ENCODE results near the gene KCNK5.

The KCNK5 gene

DNA sequence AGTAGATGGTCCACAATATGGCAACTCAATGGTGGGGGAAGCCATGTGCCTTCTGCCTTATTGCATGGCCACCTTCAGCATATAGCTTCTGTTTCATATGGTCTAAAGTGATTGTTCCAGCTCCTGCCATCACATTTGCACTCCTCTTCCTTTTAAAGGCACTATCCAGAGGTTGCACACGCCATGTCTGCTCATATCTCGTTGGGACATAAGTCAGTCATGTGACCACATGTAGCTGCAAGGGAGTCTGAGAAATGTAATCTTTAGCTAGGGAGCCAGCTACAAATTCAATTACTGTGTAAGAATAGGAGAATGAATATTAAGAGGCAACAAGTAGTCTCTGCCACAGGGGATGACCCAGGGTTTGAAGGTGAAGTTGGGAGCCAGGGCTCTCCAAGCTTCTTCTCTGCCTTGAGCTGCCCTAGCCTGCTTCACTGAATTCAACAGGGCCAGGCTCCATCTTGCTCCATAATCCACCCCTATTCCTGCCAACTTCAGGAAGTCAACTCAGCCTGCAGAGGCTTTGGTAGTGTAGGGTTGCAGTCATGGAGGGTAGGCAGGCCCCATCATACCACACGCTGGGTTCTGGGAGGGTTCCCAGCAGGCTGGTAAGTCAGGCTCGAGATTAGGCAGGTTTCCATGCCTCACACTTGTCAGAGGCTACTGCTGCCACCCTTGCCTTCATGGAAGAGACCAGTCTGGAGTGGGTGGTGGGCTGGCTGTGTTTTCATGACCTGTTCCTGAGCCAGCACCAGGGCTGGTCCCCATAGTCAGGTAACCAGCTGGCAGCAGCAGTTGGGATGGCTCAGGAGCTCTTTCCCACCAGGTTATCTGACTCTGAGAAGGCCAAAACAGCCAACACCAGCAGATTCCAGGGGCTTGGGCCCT is 57.5 kb downstream of the KCNK5 start:
- DNase-seq (ENCODE audit: low spot score) = no peak

- DNase-seq (ENCODE audit: low spot score) = no peak
Measured at GRCh38 chr6:39170860-39171259, 58.4 kb downstream of the KCNK5 start.

DNA sequence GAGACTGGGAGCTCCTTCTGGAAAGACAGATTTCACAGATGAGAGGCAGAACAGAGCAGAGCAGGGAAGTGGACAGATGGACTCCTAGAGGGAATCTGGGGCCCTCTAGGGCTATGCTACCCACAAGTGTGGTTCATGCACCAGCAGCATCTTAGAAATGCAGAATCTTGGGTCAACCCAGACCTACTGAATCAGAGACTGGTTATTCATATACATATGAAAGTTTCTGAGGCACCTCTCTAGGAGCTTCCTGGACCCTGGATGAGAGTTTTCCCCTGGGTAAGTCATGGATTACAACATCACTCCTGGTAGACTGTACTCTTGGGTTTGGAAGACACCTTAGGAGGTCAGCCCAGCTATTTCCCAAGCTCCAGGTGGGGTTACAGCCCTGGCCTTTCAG is 58.9 kb downstream of the KCNK5 start:
- DNase-seq (ENCODE audit: low spot score) = no peak

GRCh38 chr6:39169448-39170344 is 59.6 kb downstream of the KCNK5 start:
- no peak for DNase-seq (ENCODE audit: low spot score)

DNA sequence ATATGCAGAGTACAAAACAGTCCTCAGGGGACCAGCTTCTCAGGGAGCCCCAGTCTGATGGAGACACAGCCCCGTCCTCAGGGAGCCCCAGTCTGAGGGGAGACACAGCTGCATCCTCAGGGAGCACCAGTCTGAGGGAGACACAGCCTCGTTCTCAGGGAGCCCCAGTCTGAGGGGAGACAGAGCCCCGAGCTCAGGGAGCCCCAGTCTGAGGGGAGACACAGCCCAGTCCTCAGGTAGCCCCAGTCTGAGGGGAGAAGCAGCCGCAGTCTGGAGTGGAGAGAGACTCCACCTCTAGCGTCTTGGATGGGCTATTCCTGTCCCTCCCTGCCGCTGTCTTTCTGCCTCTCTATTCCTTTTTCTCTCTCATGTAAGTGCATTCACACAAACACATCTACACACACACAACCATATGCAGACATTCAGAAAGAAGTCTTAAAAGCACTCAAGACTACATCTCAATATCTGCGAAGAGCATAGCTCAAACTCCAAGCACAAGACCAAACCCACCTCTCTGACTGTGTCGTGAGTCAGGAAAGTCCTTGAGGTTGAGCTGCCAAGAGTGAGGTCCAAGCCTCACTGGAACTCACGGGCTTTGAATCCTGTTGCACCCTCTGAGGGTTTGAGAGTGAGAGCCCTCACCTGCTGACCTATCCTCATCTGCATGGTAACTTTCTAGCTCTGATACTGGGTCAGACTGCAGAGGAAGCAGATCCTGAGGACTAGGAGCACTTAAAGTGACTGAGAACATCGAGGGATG is 61.2 kb downstream of the KCNK5 start:
- no peak for DNase-seq (ENCODE audit: low spot score)

DNA sequence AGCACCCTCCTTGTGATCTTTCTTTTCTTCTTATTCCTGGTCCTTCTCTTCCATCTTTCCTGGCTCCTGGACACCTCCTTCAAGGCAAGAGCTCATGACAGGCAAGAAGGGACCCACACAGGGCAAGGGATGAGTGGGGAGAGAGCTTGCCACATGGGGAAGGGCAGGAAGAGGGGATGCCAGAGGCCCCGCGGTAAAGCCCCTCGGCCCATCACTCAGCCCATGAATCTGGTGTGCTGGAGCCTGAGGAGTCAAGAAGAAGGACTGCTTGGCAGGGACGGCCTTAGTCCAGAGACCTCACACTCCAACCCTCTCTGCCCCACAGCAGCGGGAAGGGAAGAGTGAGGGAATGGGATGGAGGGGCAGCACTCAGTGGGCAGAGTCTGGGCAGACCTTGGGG is 62.0 kb downstream of the KCNK5 start:
- no peak for DNase-seq (ENCODE audit: low spot score)

GRCh38 chr6:39166912-39167290 is 62.4 kb downstream of the KCNK5 start:
- no peak for DNase-seq (ENCODE audit: low spot score)

- DNase-seq (ENCODE audit: low spot score) = peak; percentile 79
Measured at GRCh38 chr6:39166189-39166911, 62.9 kb downstream of the KCNK5 start.

DNA sequence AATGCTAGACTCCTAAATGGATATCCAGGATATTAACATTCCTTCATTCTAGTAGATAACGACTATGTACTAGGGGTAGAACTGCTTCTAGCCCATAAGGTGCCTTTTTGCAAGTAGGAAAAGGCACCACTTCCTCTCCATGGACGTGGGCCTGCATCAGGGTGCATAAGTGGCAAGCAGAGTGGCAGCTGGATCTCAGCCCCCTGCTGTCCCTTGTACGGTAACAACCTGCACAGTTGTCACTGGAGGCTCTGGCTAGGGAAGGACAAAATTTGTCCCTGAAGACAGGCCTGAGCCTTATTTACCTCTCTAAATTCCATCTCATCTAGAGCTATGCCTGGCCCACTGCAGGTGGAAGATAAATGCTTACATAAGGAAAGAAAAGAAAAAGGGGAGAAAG is 71.8 kb downstream of the KCNK5 start:
- DNase-seq (ENCODE audit: low spot score) = no peak

GRCh38 chr6:39156801-39157200 is 72.5 kb downstream of the KCNK5 start:
- no peak for DNase-seq (ENCODE audit: low spot score)

GRCh38 chr6:39154705-39155104 is 74.6 kb downstream of the KCNK5 start:
- DNase-seq (ENCODE audit: low spot score) = no peak

DNA sequence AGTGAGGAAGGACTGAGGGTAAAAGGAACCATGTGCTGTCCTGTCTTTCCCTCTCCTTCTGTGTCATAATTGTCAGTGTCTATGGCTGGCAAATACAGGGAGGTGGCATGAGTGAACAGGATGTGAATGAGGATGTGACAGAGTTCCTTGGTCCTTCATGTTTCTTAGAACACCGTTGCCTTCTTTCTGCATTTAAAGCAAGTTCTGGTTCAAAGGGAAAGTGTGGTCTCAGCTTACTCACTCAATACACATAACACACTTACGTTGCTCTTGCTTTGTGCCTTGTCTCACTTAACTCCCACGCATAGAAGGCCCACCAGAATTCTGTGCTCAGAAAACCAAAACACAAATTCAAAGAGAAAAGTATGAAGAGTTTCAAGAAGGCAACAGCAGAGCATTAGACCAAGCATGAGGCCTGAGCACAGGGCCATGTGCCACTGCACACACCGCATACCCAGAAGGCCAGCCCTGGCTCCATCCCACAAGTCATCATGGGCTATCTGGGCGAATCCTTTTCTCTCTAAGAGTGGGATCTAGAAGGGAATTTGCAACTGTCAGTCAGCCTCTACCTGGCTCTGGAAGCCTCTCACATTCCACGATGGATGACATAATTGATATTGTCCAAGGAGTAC is 75.4 kb downstream of the KCNK5 start:
- DNase-seq (ENCODE audit: low spot score) = no peak

- DNase-seq (ENCODE audit: low spot score) = no peak
Measured at GRCh38 chr6:39152262-39152661, 77.0 kb downstream of the KCNK5 start.

- no peak for DNase-seq (ENCODE audit: low spot score)
Measured at GRCh38 chr6:39151211-39151610, 78.1 kb downstream of the KCNK5 start.

DNA sequence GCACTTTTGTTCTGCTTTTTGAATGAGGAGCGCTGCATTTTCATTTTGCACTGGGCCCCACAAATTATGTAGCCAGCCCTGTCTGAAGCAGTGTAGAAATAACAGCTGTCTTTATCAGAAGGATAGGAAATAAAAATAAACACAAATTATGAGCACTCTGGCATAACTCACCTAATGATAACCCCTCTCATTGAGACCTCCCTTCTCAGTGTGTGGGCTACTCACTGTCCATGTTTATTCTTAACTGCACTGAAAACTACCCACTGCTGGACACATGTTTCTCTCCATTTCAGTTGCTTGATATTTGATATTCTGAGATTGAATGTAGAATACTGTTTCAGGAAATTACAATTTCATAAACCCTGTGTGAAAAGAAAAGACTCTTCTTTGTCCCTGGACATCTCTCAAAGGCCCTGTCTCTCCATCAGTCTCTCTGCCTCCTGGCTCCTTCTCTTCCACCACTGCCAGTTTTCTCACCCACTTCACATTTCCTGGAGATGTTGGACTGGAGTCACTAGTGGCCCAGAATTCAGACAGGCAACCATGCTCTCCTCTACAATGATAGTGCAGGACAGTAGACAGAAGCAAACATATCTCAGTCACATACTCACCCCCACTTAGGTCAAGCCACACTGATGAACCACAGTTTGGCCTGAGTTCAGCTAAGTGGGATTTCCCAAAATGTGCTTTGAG is 84.6 kb downstream of the KCNK5 start:
- no peak for DNase-seq (ENCODE audit: low spot score)

GRCh38 chr6:39143238-39143930 is 85.9 kb downstream of the KCNK5 start:
- DNase-seq (ENCODE audit: low spot score) = no peak

DNA sequence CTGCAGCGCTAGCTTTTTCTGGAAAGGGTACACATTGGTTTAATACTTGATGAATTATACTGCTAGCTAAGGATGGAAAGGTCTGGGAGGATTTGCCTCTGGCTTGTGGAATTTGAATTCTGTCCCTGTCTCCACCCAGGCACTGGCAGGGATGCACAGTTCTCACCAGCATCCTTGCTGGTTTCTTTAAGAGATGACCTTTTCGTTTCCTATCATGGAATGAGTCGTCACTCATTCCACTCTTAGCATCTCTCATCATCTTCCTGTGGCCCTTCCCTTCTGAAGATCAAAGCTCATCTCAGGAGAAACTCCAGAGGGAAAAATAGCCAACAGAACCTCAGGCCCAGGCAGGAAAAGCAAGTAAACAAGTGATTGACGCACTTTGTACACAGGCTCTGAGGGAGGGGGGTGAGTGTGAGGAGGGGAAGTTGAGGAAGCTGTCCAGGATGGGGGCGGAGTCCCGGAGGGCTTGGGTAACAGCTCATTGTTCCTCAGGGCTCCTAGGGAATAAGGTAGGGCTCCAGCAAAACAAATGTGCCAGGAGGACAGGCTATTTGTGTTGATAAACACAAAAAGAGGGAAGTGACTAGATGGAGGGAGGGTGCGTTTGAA is 88.6 kb downstream of the KCNK5 start:
- DNase-seq (ENCODE audit: low spot score) = no peak
